Melanocyte of skin (primary cell): ENCODE data around the gene OR2G3. TPM values are rescaled to one million over a fixed set of nuclear protein-coding genes. Genes with fewer than 3 reads are reported as not detected.

Experiments used
- small RNA-seq, 2 donors: library from RNA; depleted of rRNA; stranded (forward); fragments of <200 nt; gene quantifications; one replicate each; pipeline ENCODE3, GENCODE V24; 2012
- total RNA-seq, 2 donors: library from RNA; depleted of rRNA; stranded (reverse); fragments of >200 nt; gene quantifications; 2 replicates each; pipeline ENCODE4 v1.2.3, GENCODE V29; 2012

OR2G3 gene
- total RNA-seq: not detected

DNA sequence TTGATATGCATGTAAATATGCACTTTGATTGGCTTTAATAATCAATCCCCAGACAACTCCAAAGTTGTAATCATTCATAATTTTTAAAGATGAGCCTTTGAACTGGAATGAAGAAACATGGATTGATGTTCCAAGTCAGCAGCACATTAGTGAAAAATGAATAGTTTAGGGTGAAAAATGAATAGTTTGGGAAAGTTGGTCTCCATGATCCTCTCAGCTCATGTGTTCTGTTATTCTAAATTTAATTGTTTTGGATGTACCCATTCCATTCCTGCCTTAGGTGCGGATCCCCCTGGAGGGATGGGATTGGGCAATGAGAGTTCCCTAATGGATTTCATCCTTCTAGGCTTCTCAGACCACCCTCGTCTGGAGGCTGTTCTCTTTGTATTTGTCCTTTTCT lies at the start of gene OR2G3:
Gene OR2G3 (plus strand): TSS at position 301 of the 400 bp plus-strand sequence. CDS start 0 bp downstream, at position 301.

DNA sequence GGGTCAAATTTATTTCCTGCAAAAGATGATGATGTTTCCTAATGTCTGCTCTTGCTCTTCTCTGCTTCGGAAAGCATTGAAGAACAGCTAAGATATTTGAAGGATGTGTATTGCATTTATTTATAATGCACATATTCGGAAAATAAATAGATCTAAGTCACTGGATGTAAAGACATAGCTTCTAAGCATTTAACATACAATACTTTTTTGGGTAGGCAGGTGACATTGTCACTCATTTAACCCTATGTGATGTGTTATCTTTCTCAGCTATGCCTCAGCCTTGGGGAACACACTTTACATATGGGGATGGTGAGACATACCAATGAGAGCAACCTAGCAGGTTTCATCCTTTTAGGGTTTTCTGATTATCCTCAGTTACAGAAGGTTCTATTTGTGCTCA lies 17.3 kb upstream of the OR2G3 start, which contains the start of gene OR2G2:
Gene OR2G2 (plus strand): TSS at position 301 of the 400 bp plus-strand sequence. CDS start 0 bp downstream, at position 301.

Small RNA genes within 50 kb of the gene (small RNA-seq; reads per million reads assigned to genes)
- 0 reads per million in 2 donors for gene RF00026

Other genes starting within 250 kb of the OR2G3 start
- under 1 TPM; 0.33 to 0.34 TPM for gene NLRP3, start 189.4 kb upstream of the OR2G3 start, total RNA-seq
- not detected for gene OR2B11, start 147.5 kb upstream of the OR2G3 start, total RNA-seq
- gene OR2C3, start 69.1 kb upstream of the OR2G3 start, total RNA-seq: not detected
- gene GCSAML, start 56.5 kb upstream of the OR2G3 start, total RNA-seq: not detected
- gene OR2G2, start 17.2 kb upstream of the OR2G3 start, total RNA-seq: not detected
- gene OR13G1, start 74.2 kb downstream of the OR2G3 start, total RNA-seq: not detected
- not detected for gene OR6F1, start 111.1 kb downstream of the OR2G3 start, total RNA-seq
- not detected for gene OR14K1, start 133.0 kb downstream of the OR2G3 start, total RNA-seq
- not detected for gene OR14A2, start 142.6 kb downstream of the OR2G3 start, total RNA-seq
- gene OR1C1, start 155.0 kb downstream of the OR2G3 start, total RNA-seq: not detected
- gene OR14A16, start 218.5 kb downstream of the OR2G3 start, total RNA-seq: not detected
- not detected for gene OR11L1, start 236.3 kb downstream of the OR2G3 start, total RNA-seq